ENCODE measurements around the gene USP28.

USP28 gene

DNA sequence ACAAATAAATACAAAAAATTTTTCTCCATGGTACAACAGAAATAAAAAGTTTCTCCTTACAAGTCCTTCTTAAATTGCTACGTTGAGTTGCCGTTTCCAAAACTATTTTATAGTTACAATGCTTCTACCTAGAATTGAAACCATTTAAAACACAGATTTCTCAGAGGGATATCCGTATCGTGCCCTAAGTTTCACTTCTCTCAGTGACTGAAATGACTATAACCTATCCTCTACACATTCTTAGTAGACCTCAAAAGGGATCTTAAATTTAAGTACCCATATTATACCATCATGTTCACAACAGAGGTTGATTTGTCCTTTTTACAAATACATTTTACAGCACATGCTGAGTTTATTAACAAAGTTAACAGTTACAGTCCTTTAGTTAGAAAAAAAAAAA lies 44.1 kb downstream of the USP28 start:
- Histone ChIP-seq H3K27ac (replicated peaks) (no peak overlapping the region), H3K27me3 (ENCODE audit: insufficient read depth, poor library complexity, severe bottlenecking) (peaks cover 2% of the 10 kb centered on the region), H3K4me3 (replicated peaks; ENCODE audit: insufficient read depth, low read length) (no peak overlapping the region)
- TF ChIP-seq, protein P1, sequence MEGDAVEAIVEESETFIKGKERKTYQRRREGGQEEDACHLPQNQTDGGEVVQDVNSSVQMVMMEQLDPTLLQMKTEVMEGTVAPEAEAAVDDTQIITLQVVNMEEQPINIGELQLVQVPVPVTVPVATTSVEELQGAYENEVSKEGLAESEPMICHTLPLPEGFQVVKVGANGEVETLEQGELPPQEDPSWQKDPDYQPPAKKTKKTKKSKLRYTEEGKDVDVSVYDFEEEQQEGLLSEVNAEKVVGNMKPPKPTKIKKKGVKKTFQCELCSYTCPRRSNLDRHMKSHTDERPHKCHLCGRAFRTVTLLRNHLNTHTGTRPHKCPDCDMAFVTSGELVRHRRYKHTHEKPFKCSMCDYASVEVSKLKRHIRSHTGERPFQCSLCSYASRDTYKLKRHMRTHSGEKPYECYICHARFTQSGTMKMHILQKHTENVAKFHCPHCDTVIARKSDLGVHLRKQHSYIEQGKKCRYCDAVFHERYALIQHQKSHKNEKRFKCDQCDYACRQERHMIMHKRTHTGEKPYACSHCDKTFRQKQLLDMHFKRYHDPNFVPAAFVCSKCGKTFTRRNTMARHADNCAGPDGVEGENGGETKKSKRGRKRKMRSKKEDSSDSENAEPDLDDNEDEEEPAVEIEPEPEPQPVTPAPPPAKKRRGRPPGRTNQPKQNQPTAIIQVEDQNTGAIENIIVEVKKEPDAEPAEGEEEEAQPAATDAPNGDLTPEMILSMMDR (IDR thresholded peaks at IDR 0.05; ENCODE audit: insufficient read depth, low read length) = no peak
- TF ChIP-seq GABPA (IDR thresholded peaks at IDR 0.05; ENCODE audit: low read depth) (no peak), SPI1 (IDR thresholded peaks at IDR 0.05; ENCODE audit: borderline replicate concordance, low read depth) (no peak), POLR2AphosphoS5 (IDR thresholded peaks at IDR 0.05; ENCODE audit: low read depth) (no peak)
- TF ChIP-seq, protein P2, sequence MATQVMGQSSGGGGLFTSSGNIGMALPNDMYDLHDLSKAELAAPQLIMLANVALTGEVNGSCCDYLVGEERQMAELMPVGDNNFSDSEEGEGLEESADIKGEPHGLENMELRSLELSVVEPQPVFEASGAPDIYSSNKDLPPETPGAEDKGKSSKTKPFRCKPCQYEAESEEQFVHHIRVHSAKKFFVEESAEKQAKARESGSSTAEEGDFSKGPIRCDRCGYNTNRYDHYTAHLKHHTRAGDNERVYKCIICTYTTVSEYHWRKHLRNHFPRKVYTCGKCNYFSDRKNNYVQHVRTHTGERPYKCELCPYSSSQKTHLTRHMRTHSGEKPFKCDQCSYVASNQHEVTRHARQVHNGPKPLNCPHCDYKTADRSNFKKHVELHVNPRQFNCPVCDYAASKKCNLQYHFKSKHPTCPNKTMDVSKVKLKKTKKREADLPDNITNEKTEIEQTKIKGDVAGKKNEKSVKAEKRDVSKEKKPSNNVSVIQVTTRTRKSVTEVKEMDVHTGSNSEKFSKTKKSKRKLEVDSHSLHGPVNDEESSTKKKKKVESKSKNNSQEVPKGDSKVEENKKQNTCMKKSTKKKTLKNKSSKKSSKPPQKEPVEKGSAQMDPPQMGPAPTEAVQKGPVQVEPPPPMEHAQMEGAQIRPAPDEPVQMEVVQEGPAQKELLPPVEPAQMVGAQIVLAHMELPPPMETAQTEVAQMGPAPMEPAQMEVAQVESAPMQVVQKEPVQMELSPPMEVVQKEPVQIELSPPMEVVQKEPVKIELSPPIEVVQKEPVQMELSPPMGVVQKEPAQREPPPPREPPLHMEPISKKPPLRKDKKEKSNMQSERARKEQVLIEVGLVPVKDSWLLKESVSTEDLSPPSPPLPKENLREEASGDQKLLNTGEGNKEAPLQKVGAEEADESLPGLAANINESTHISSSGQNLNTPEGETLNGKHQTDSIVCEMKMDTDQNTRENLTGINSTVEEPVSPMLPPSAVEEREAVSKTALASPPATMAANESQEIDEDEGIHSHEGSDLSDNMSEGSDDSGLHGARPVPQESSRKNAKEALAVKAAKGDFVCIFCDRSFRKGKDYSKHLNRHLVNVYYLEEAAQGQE (IDR thresholded peaks at IDR 0.05; ENCODE audit: insufficient replicate concordance, low read depth) = no peak
- DNase-seq (ENCODE audit: low read depth in 1 of 2, low spot score in 1 of 2) = no peak

DNA sequence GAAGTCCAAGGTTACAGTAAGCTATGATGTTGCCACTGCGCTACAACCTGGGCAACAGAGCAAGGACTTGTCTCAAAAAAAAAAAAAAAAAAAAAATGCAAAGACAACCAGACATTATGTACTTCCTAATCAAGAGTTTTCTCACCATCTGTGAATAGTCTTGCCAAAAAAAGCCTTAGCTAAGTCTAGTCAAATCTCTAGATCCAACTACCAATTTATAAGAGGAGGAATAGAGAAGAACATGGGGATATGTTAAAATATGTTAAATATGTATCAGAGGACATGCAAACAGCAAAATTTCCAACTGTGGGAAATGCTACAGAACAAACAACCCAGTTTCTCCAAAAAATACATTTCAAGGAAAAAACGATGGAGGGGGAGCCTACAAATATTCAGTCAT lies 45.6 kb downstream of the USP28 start:
- no peak overlapping the region for H3K4me3 ChIP-seq (replicated peaks; ENCODE audit: insufficient read depth, low read length)
- TF ChIP-seq, protein P2 (IDR thresholded peaks at IDR 0.05; ENCODE audit: insufficient replicate concordance, low read depth) = no peak
- TF ChIP-seq GABPA (IDR thresholded peaks at IDR 0.05; ENCODE audit: low read depth) = no peak
- TF ChIP-seq, protein P1 (IDR thresholded peaks at IDR 0.05; ENCODE audit: insufficient read depth, low read length) = no peak
- TF ChIP-seq SPI1 (IDR thresholded peaks at IDR 0.05; ENCODE audit: borderline replicate concordance, low read depth) = no peak
- no peak for TF ChIP-seq POLR2AphosphoS5 (IDR thresholded peaks at IDR 0.05; ENCODE audit: low read depth)
- no peak for DNase-seq (ENCODE audit: low read depth in 1 of 2, low spot score in 1 of 2)
- H3K27me3 ChIP-seq (ENCODE audit: insufficient read depth, poor library complexity, severe bottlenecking) = peaks cover 2% of the 10 kb centered on the region
- no peak overlapping the region for H3K27ac ChIP-seq (replicated peaks)

DNA sequence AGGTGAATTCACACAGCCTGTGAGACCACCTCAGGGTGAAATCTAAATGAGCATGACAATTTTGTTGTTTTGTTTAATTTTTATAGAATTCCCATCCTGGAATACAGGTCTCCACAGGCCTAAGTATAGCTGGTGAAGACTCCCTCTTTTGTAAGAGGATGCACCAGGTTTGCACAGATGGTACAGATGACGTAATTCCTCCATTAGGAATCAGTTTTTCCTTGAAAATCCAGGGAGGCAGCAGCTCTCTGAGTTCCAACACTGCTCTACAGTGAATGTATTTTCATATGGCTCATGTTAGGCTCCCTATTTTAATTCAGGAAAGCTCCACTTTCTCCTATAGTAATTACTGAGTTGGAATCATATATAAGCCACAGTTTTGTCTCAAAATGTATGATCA lies 47.2 kb downstream of the USP28 start:
- TF ChIP-seq SPI1 (IDR thresholded peaks at IDR 0.05; ENCODE audit: borderline replicate concordance, low read depth) = no peak
- no peak for TF ChIP-seq GABPA (IDR thresholded peaks at IDR 0.05; ENCODE audit: low read depth)
- no peak for TF ChIP-seq POLR2AphosphoS5 (IDR thresholded peaks at IDR 0.05; ENCODE audit: low read depth)
- TF ChIP-seq, protein P1 (IDR thresholded peaks at IDR 0.05; ENCODE audit: insufficient read depth, low read length) = no peak
- TF ChIP-seq, protein P2 (IDR thresholded peaks at IDR 0.05; ENCODE audit: insufficient replicate concordance, low read depth) = no peak
- no peak for DNase-seq (ENCODE audit: low read depth in 1 of 2, low spot score in 1 of 2)
- H3K4me3 ChIP-seq (replicated peaks; ENCODE audit: insufficient read depth, low read length) = no peak overlapping the region
- H3K27me3 ChIP-seq (ENCODE audit: insufficient read depth, poor library complexity, severe bottlenecking) = no peaks in the 10 kb centered on the region
- no peak overlapping the region for H3K27ac ChIP-seq (replicated peaks)

Measured in HL-60 (cell line).